ENCODE results near the gene PTX4. TPM values are rescaled to one million over a fixed set of nuclear protein-coding genes. Genes with fewer than 3 reads are reported as not detected.
"Not testable (repeated sequence)": the region's sequence is repeated elsewhere in the genome, so short reads cannot be mapped to it uniquely, and the experiment has no call there.

PTX4 gene
- total and polyA plus RNA-seq, 5 donors = 0.09 to 0.28 (median 0.18) TPM; not detected in 2

DNA sequence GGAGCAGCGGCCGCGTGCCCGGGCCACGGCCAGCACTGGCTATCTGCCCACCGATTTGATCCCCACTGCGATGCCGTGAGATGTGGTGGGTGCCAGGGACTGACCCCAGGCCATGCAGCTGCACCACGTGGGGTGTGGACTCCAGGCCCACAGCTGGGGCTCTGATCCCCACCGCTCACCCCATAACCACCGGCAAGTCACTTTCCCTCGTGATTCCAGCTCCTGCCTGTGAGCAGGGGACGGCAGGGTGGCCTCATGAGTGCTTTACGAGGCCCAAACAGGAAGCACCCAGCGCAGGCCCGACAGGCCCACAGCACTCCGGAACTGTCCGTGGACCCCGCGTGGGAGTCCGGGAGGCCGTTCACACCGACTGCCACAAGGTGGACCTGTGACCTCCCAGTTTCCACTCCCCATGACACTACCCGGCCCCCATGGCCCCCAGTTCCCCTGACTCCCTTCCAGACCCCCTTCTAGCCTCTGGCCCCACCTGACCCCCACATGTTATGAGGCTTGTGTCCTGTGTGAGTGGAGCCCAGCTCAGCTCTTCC, 616 bp downstream of the PTX4 start:
- H3K4me1 ChIP-seq (ENCODE audit: control insufficient read depth, insufficient read depth, low read length) = no peaks in the 10 kb centered on the region

DNA sequence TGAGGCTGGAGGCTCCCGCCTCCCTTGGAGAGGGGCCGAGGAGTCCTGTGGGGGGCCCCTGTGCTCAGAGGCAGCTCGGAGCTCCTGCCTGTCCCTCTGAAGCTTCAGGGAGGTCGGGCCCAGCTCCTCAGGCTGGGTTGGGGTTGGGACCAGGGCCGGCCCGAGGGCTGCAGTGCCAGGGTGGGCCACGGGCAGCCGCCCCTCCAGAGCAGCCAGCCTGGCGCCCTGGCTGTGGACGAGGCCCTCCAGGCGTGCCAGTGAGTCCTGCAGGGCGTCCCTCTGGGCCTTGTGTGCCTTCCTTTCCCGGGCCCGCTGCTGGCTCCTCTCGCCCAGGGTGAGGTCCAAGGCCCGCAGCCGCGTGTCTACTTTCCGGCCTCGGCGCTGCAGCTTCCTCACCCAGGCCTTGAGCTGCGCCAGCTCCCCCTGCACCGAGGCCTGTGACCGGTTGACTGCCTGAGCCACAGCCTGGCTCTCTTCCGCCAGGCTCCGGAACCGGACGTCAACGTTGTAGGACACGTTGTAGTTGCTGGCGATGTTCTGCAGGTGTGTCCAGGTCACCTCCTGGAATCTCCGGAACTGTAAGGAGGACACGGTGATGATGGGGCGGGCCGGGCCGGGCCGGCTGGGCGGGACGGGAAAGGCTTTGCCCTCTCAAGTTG, 1.2 kb downstream of the PTX4 start:
- peak in 1 of 2 donors; percentile 29 for ATAC-seq
- H3K4me3 ChIP-seq (ENCODE audit: low read length) = no peak overlapping the region
- DNase-seq = peak in 1 of 3 donors; percentile 36
- H3K4me1 ChIP-seq (ENCODE audit: control insufficient read depth, insufficient read depth, low read length) = no peaks in the 10 kb centered on the region
- H3K27me3 ChIP-seq (ENCODE audit: control insufficient read depth, insufficient read depth) = no peaks in the 10 kb centered on the region
- 89% methylated on average over 39 of the region's 39 CpGs for WGBS
- H3K27ac ChIP-seq (ENCODE audit: low read length) = no peak overlapping the region
- intact Hi-C loops (cut with DNase I) = no loop called here
- H3K9me3 ChIP-seq (ENCODE audit: control insufficient read depth, low read length) = no peaks in the 10 kb centered on the region

More for the DNA sequence above, 616 bp downstream of the PTX4 start:
- no peak overlapping the region for H3K27ac ChIP-seq (ENCODE audit: low read length)
- intact Hi-C loops (cut with DNase I) = no loop called here
- peak in 1 of 3 donors; percentile 41 for DNase-seq
- WGBS = 87% methylated on average over 24 of the region's 24 CpGs
- no peak for ATAC-seq
- H3K4me3 ChIP-seq (ENCODE audit: low read length) = no peak overlapping the region
- no peaks in the 10 kb centered on the region for H3K9me3 ChIP-seq (ENCODE audit: control insufficient read depth, low read length)
- no peaks in the 10 kb centered on the region for H3K27me3 ChIP-seq (ENCODE audit: control insufficient read depth, insufficient read depth)

DNA sequence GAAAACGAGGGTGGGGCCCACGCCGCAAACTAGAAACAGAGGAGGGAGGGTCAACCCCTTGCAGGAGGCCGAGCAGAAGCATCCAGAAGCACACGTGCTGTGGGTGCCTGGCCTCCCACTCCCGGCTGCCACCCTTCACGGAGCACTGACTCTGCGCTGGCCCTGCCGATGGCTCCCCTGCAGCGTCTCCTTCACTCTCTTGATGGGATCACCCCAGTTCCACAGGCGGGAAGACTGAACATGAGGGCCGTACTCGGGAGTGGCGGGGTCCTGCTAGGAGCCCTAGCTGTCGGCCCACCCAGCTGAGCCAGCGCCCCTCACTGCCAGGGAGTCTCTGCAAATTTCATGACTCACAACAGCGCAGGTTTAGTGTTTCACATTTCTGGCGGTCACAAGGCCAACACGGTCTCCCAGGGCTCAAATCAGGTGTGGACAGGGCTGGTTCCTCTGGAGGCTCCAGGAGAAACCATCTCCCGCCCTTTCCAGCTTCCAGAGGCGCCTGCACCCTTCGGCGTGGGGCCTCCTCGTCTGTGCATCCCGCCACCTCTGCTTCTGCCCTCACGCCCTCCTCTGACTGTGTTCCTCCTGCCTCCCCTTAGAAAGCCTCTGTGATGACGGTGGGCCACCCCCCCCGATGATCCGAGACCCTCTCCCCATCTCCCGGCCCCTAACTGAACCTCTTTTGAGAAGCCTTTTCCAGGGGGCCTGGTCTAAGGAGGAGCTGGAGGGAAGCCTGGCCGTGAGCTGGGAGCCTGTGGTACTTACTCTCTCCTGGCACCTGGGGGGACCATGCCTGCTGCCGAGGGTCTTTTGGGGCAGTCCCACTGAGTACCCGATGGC, 2.0 kb downstream of the PTX4 start:
- Histone ChIP-seq H3K27me3 (ENCODE audit: control insufficient read depth, insufficient read depth) (no peaks in the 10 kb centered on the region), H3K4me3 (ENCODE audit: low read length) (no peak overlapping the region), H3K27ac (ENCODE audit: low read length) (no peak overlapping the region), H3K4me1 (ENCODE audit: control insufficient read depth, insufficient read depth, low read length) (no peaks in the 10 kb centered on the region), H3K9me3 (ENCODE audit: control insufficient read depth, low read length) (no peaks in the 10 kb centered on the region)
- intact Hi-C loops (cut with DNase I) = no loop called here
- 84% methylated on average over 33 of the region's 33 CpGs for WGBS
- ATAC-seq = no peak
- no peak for DNase-seq

DNA sequence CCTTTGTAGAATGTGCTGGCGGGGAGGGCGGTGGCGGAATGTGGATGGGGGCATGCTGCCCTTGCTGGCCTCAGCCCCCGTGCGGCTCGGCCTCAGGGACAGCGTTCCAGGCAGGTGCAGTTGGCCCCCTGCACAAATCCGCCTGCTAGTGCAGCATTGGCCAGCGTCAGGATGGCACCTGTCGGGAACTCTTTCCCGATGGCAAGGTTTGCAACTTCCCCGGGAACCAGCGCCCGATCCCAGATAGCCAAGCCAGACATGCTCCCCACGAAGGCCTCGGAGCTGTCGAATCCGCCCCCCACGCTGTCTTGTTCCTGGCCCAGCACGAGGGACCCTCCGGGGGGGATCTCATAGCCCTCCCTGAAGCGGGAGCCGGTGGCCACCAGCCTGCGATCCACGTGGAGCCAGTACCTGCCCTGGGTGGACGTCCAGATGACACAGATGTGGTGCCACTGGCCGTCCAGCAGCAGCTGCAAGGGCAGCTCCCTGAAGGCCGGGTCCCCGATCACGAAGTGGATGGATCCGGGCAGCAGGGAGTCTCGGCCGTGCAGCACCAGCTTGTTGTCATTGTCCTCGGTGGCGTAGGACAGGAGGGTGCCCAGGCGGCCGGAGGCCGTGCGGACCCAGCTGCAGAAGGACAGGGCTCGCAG, 2.8 kb downstream of the PTX4 start:
- Histone ChIP-seq H3K27me3 (ENCODE audit: control insufficient read depth, insufficient read depth) (no peaks in the 10 kb centered on the region), H3K9me3 (ENCODE audit: control insufficient read depth, low read length) (no peaks in the 10 kb centered on the region), H3K27ac (ENCODE audit: low read length) (no peak overlapping the region), H3K4me1 (ENCODE audit: control insufficient read depth, insufficient read depth, low read length) (no peaks in the 10 kb centered on the region), H3K4me3 (ENCODE audit: low read length) (no peak overlapping the region)
- no peak for ATAC-seq
- intact Hi-C loops (cut with DNase I) = no loop called here
- peak in 1 of 3 donors; percentile 51 for DNase-seq
- 90% methylated on average over 40 of the region's 40 CpGs for WGBS

DNA sequence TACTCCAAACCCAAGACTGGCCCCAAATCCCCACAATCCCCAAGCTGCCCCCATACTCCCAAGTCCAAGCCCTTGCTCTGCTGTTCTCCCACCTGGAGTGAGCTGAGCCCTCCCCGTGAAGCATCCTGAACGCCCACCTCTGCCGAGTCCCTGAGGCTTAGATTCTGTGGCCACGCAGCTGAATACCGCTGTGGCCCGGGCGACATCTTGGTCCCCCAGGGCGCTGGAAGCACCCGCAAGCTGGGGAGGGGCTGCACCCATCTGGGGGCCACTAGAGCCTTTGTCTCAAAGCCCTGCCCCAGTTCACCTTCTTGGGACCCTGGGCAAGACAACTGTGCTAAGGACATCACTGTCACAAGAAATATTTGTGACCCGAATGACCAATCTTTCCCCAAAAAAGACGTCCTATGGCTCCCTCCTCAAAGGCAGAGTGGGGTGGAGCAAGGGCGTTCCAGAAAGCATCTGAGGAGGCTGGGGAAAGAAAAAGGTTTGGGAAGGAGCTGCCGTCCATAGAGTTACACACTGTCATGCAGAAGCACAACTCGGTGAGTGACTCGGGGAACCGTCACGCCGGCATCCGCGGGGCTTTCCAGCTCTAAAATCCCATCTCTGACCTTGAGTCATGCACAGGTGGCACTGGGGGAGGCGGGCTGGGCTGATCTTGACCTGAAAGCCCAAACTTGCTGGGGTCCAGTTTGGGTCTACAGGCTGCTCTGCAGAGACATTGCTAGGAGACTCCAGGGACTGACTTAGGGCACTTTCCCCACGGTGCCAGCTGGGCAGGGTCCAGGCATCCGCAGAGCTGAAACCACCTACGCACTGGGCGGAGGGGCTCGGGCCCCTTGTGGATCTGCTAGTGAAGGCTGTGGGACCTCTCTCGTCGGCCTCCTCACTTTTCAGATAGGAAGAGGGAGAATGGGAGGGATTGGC, 6.6 kb downstream of the PTX4 start:
- H3K9me3 ChIP-seq (ENCODE audit: control insufficient read depth, low read length) = no peaks in the 10 kb centered on the region

DNA sequence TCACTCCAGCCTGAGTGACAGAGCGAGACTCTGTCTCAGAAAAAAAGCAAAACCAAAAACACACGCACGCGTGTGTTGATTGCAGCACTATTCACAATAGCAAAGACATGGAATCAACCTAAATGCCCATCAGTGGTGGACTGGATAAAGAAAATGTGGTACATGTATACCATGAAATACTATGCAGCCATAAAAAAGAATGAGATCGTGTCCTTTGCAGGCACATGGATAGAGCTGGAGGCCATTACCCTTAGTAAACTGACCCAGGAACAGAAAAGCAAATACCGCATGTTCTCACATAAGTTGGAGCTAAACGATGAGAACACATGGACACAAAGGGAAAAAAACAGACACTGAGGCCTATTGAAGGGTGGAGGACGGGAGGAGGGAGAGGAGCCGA, 9.8 kb downstream of the PTX4 start:
- WGBS = 93% methylated on average over 9 of the region's 9 CpGs
- ATAC-seq; intact Hi-C loops (cut with DNase I); H3K27me3 ChIP-seq (ENCODE audit: control insufficient read depth, insufficient read depth); H3K4me3 ChIP-seq (ENCODE audit: low read length); H3K4me1 ChIP-seq (ENCODE audit: control insufficient read depth, insufficient read depth, low read length); H3K9me3 ChIP-seq (ENCODE audit: control insufficient read depth, low read length); H3K27ac ChIP-seq (ENCODE audit: low read length); DNase-seq: not testable (repeated sequence)

More for the DNA sequence above, 6.6 kb downstream of the PTX4 start:
- no peak overlapping the region for H3K27ac ChIP-seq (ENCODE audit: low read length)
- no peaks in the 10 kb centered on the region for H3K4me1 ChIP-seq (ENCODE audit: control insufficient read depth, insufficient read depth, low read length)
- H3K27me3 ChIP-seq (ENCODE audit: control insufficient read depth, insufficient read depth) = no peaks in the 10 kb centered on the region
- ATAC-seq (no peak), DNase-seq (peak in 1 of 3 donors; percentile 42)
- WGBS = 83% methylated on average over 28 of the region's 28 CpGs
- intact Hi-C loops (cut with DNase I) = no loop called here
- no peak overlapping the region for H3K4me3 ChIP-seq (ENCODE audit: low read length)

DNA sequence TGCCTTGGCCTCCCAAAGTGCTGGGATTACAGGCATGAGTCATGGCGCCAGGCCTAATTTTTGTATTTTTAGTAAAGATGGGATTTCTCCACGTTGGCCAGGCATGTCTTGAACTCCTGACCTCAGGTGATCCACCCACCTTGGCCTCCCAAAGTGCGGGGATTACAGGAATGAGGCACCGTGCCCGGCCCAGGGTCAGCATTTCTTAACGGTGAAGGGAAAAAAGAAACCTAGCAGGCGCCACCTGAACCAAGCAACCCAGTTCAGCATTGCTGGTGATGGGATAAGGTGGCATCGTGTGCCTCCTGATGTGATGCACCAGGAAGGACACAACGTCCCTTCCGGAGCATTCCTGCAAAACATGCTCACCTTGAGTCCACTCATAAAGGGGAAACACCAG, 11.7 kb downstream of the PTX4 start:
- intact Hi-C loops (cut with DNase I) = no loop called here
- H3K27me3 ChIP-seq (ENCODE audit: control insufficient read depth, insufficient read depth) = no peaks in the 10 kb centered on the region
- DNase-seq (peak in 1 of 3 donors; percentile 18), ATAC-seq (no peak)
- WGBS = 89% methylated on average over 10 of the region's 10 CpGs
- H3K4me3 ChIP-seq (ENCODE audit: low read length) = no peak overlapping the region
- no peak overlapping the region for H3K27ac ChIP-seq (ENCODE audit: low read length)
- H3K9me3 ChIP-seq (ENCODE audit: control insufficient read depth, low read length) = no peaks in the 10 kb centered on the region
- H3K4me1 ChIP-seq (ENCODE audit: control insufficient read depth, insufficient read depth, low read length) = no peaks in the 10 kb centered on the region

DNA sequence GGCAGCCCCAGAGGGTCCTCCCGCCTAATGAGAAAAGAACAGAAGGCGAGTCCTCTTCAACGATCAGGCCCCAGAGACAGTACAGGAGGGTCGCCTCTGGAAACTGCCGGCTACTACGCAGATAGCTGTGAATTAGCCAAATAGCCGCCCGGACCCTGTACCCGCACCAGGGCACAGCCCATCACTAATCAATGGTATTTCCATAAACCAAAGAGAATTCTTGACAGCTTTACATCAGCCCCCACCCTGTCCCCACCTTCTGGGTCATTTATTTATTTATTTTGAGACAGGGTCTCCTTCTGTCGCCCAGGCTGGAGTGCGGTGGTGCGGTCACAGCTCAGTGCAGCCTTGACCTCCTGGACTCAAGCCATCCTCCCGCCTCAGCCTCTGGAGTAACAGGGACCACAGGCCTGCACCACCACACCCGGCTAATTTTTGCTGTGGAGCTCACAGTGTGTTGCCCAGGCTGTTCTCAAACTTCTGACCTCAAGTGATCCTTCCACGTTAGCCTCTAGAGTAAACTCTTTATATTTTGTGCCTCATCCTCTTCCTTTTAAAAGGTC, 13.1 kb downstream of the PTX4 start:
- Histone ChIP-seq H3K27me3 (ENCODE audit: control insufficient read depth, insufficient read depth) (no peaks in the 10 kb centered on the region), H3K27ac (ENCODE audit: low read length) (peak overlapping the region; percentile 85), H3K9me3 (ENCODE audit: control insufficient read depth, low read length) (no peaks in the 10 kb centered on the region), H3K4me3 (ENCODE audit: low read length) (peak overlapping the region; percentile 87), H3K4me1 (ENCODE audit: control insufficient read depth, insufficient read depth, low read length) (no peaks in the 10 kb centered on the region)
- intact Hi-C loops (cut with DNase I) = no loop called here
- 66% methylated on average over 15 of the region's 15 CpGs for WGBS
- no peak for ATAC-seq
- peak in 1 of 3 donors; percentile 60 for DNase-seq

DNA sequence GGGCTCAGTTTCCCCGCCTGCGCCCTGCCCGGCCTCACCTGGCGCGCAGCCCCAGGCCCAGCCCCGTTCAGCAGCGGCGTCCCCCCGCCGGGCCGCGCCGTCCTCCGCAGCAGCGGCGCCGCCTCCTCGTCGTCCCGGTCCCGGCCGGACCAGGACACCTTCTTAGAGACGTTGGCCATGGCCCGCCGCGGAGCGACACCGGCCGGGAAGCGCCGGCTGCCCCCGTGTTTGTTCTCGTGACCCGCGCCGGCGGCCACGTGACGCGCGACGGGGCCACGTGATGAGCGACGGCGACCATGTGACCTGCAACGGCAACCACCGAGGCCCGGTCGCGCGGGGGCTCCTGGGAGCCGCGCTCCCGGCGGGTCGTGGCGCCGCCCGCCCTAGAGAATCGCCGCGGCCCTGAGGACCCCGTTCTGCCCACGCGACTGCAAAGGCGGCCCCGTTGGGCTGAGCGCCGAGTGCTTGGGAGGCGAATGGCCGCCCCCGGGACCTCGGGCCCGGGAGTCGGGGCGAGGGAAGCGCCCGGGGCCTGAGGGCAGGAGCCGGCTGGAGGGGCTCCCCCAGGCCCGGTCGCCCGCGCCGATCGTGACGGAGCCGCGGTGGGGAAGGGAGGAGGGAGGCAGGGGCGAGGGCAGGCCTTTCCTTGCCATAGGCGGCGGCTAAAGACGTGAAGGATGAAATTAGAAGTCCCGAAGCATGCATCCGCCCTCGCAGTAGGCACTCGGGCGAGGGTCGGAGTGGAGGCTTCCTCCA, 13.8 kb downstream of the PTX4 start, which contains the start of gene CLCN7:
CLCN7 (minus strand) TSS at position 233 of the 756 bp plus-strand sequence; CDS start at position 179, 54 bp downstream.
- peak within 1 kb of the TSS; percentile 85 for H3K27ac ChIP-seq (ENCODE audit: low read length)
- intact Hi-C loops (cut with DNase I) = no loop called here
- H3K27me3 ChIP-seq (ENCODE audit: control insufficient read depth, insufficient read depth) = no peaks in the 10 kb centered on the region
- ATAC-seq = peak; percentile 96 to 97
- under 1% methylated on average over 99 of the region's 99 CpGs for WGBS
- no peaks in the 10 kb centered on the region for H3K4me1 ChIP-seq (ENCODE audit: control insufficient read depth, insufficient read depth, low read length)
- DNase-seq = peak; percentile 92 to 98 (median 97)
- H3K4me3 ChIP-seq (ENCODE audit: low read length) = peak within 1 kb of the TSS; percentile 87
- no peaks in the 10 kb centered on the region for H3K9me3 ChIP-seq (ENCODE audit: control insufficient read depth, low read length)
